Glutamatergic neuron (in vitro differentiated cells): ENCODE data around the gene GREB1. TPM values are rescaled to one million over a fixed set of nuclear protein-coding genes. Genes with fewer than 3 reads are reported as not detected.

ENCODE experiments used
- DNase-seq: peaks from one replicate; pipeline ENCODE4 v3.0.0; 2022
- H3K27ac Mint-ChIP-seq: one replicate; pipeline ENCODE4 v1.8.0; 2020; ENCODE audit warnings: mild to moderate bottlenecking, mixed read lengths, inconsistent platforms; ENCODE audit not compliant: unreplicated experiment
- H3K27me3 Mint-ChIP-seq: one replicate; pipeline ENCODE4 v1.8.0; 2020; ENCODE audit warnings: mild to moderate bottlenecking, moderate library complexity, mixed read lengths, inconsistent platforms; ENCODE audit not compliant: unreplicated experiment
- H3K36me3 Mint-ChIP-seq: one replicate; pipeline ENCODE4 v1.8.0; 2020; ENCODE audit warnings: mild to moderate bottlenecking, mixed read lengths, inconsistent platforms; ENCODE audit not compliant: unreplicated experiment
- H3K4me1 Mint-ChIP-seq: one replicate; pipeline ENCODE4 v1.8.0; 2020; ENCODE audit warnings: mild to moderate bottlenecking, low read depth, mixed read lengths, inconsistent platforms; ENCODE audit not compliant: unreplicated experiment
- H3K4me3 Mint-ChIP-seq: one replicate; pipeline ENCODE4 v1.8.0; 2020; ENCODE audit warnings: mild to moderate bottlenecking, mixed read lengths, inconsistent platforms; ENCODE audit not compliant: unreplicated experiment
- H3K9me3 Mint-ChIP-seq: one replicate; pipeline ENCODE4 v1.8.0; 2020; ENCODE audit warnings: mild to moderate bottlenecking, moderate library complexity, mixed read lengths, inconsistent platforms; ENCODE audit not compliant: unreplicated experiment
- CTCF ChIP-seq: fragments of 200-600 bp; sonication (generic); IDR thresholded peaks from one replicate; pipeline ENCODE4 v1.5.0; 2021; ENCODE audit not compliant: partially characterized antibody, unreplicated experiment
- total RNA-seq: library from RNA; stranded (reverse); fragmentation: NEBNext Ultra II Directional; extraction: Animal tissue kit (Norgen Biotek cat#: 25700); gene quantifications from one replicate; pipeline ENCODE4 v1.2.1, GENCODE V29; 2021; ENCODE audit not compliant: unreplicated experiment

GREB1 gene
- total RNA-seq, 1 donor from 2014 or later = 134 TPM

DNA sequence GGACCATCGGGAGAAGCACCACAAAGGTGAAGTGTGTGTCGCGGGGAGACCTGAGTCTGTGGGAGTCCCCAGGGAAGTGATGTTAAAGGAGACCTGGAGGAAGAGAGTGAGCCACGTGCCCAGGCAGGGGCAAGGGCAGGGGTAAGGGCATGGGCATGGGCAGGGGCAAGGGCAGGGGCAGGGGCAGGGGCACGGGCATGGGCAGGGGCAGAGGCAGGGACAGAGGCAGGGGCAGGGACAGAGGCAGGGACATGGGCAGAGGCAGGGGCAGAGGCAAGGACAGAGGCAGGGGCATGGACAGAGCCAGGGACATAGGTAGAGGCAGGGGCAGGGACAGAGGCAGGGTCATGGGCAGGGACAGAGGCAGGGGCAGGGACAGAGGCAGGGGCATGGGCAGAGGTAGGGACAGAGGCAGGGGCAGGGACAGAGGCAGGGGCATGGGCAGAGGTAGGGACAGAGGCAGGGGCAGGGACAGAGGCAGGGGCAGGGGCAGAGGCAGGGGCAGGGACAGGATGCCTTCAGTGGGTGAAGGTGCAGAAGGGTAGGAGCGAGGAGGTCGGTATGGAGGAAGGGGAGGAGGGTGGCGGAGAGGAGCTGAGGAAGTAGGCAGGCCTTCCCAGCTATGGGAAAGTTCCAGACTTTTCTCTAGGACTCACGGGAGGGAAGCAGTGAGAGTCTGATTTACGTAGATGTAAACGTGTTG is 102.9 kb downstream of the GREB1 start:
- Mint-ChIP-seq H3K9me3 (peaks cover 6% of the 10 kb centered on the region), H3K4me3 (no peak overlapping the region), H3K27ac (no peak overlapping the region), H3K4me1 (no peaks in the 10 kb centered on the region), H3K27me3 (peaks cover 10% of the 10 kb centered on the region), H3K36me3 (peaks cover 15% of the 10 kb centered on the region)
- no peak for TF ChIP-seq CTCF
- DNase-seq = no peak

DNA sequence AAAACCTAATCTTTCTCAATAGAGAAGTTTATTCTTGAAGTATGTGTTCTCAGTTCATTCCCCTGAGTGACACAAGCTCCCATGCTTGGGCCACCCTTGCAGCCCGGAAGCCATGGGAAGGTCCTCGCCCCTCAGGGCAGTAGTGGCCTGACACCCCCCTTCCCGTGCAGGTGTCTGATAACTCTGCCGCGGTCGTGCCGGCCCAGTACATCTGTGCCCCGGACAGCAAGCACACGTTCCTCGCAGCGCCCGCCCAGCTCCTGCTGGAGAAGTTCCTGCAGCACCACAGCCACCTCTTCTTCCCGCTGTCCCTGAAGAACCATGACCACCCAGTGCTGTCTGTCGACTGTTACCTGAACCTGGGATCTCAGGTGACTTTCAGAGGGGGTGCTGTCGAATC is 103.7 kb downstream of the GREB1 start:
- no peak overlapping the region for H3K27ac Mint-ChIP-seq

GRCh38 chr2:11639503-11639902 is 105.7 kb downstream of the GREB1 start:
- no peaks in the 10 kb centered on the region for H3K4me1 Mint-ChIP-seq
- no peak overlapping the region for H3K27ac Mint-ChIP-seq
- TF ChIP-seq CTCF = no peak

More for the DNA sequence above, 103.7 kb downstream of the GREB1 start:
- H3K9me3 Mint-ChIP-seq = peaks cover 4% of the 10 kb centered on the region
- H3K36me3 Mint-ChIP-seq = peaks cover 10% of the 10 kb centered on the region
- H3K4me1 Mint-ChIP-seq = no peaks in the 10 kb centered on the region
- no peak overlapping the region for H3K4me3 Mint-ChIP-seq
- TF ChIP-seq CTCF = no peak
- DNase-seq = no peak
- H3K27me3 Mint-ChIP-seq = peaks cover 10% of the 10 kb centered on the region

GRCh38 chr2:11640132-11640531 is 106.3 kb downstream of the GREB1 start:
- Mint-ChIP-seq H3K4me1 (no peaks in the 10 kb centered on the region), H3K4me3 (no peak overlapping the region), H3K27ac (no peak overlapping the region), H3K27me3 (peaks cover 10% of the 10 kb centered on the region), H3K9me3 (peaks cover 3% of the 10 kb centered on the region), H3K36me3 (peaks cover 10% of the 10 kb centered on the region)
- DNase-seq = no peak
- TF ChIP-seq CTCF = no peak

More at GRCh38 chr2:11639503-11639902, 105.7 kb downstream of the GREB1 start:
- Mint-ChIP-seq H3K27me3 (peaks cover 10% of the 10 kb centered on the region), H3K9me3 (peaks cover 3% of the 10 kb centered on the region), H3K36me3 (peaks cover 10% of the 10 kb centered on the region), H3K4me3 (no peak overlapping the region)
- no peak for DNase-seq

GRCh38 chr2:11642972-11643371 is 109.1 kb downstream of the GREB1 start:
- H3K9me3 Mint-ChIP-seq = peaks cover 2% of the 10 kb centered on the region
- TF ChIP-seq CTCF = no peak
- no peak overlapping the region for H3K27ac Mint-ChIP-seq
- no peak overlapping the region for H3K4me3 Mint-ChIP-seq
- peaks cover 9% of the 10 kb centered on the region for H3K36me3 Mint-ChIP-seq
- H3K4me1 Mint-ChIP-seq = no peaks in the 10 kb centered on the region
- DNase-seq = no peak
- peaks cover 7% of the 10 kb centered on the region for H3K27me3 Mint-ChIP-seq
